ENCODE measurements around the gene ANK3.

GRCh38 chr10:60182691-60183090, 207.0 kb downstream of the ANK3 start:
- TF ChIP-seq TAF1 (IDR thresholded peaks at IDR 0.05; ENCODE audit: borderline replicate concordance, insufficient read depth, low read length) (no peak), SIN3A (IDR thresholded peaks at IDR 0.05; ENCODE audit: borderline replicate concordance, insufficient read depth, low read length) (no peak), REST (IDR thresholded peaks at IDR 0.05; ENCODE audit: insufficient read depth in 1 of 2, low read depth in 2 of 2, low read length in 2 of 2) (no peak), POLR2AphosphoS5 (IDR thresholded peaks at IDR 0.05; ENCODE audit: low read depth, low read length) (no peak)
